ENCODE results near the gene SPHK2.

- TF ChIP-seq CTCF (IDR thresholded peaks at IDR 0.05; ENCODE audit: borderline replicate concordance, extremely low read depth, low read length, poor library complexity, severe bottlenecking) (no peak), EZH2 (IDR thresholded peaks at IDR 0.05; ENCODE audit: borderline replicate concordance, low read depth, low read length, severe bottlenecking) (no peak)
Observed at GRCh38 chr19:48624791-48625723, 5.8 kb downstream of the SPHK2 start.

Data from DND-41 (cell line).